Neural cell (in vitro differentiated cells): ENCODE measurements around the gene PFKFB1. TPM values are rescaled to one million over a fixed set of nuclear protein-coding genes. Genes with fewer than 3 reads are reported as not detected.

Experiments used
- H2AFZ ChIP-seq: fragments of 200-600, 300-800 bp; sonication (generic), shearing (Covaris generic); 2 replicates; pipeline ENCODE4 v1.6.0; 2014; ENCODE audit warnings: low read depth, mild to moderate bottlenecking, antibody characterized with exemption, low read length, moderate library complexity
- H3F3A ChIP-seq: fragments of 200-600 bp; shearing (Covaris generic); 2 replicates; pipeline ENCODE4 v1.6.1; 2016; ENCODE audit warnings: mild to moderate bottlenecking, moderate library complexity, mixed read lengths, antibody characterized with exemption, low read length; ENCODE audit not compliant: insufficient read depth, poor library complexity, severe bottlenecking
- H3K27ac ChIP-seq: fragments of 200-600, 300-800 bp; sonication (generic), shearing (Covaris generic); 2 replicates; pipeline ENCODE4 v1.5.1; 2014; ENCODE audit warnings: mild to moderate bottlenecking, low read length, moderate library complexity
- H3K27me3 ChIP-seq: fragments of 300-800, 200-600 bp; sonication (generic), shearing (Covaris generic); 2 replicates; pipeline ENCODE4 v1.6.0; 2014; ENCODE audit warnings: mild to moderate bottlenecking, low read depth, low read length, moderate library complexity; ENCODE audit not compliant: insufficient read depth
- H3K36me3 ChIP-seq: fragments of 300-800, 200-600 bp; sonication (generic), shearing (Covaris generic); 2 replicates; pipeline ENCODE4 v1.5.1; 2014; ENCODE audit warnings: mild to moderate bottlenecking, antibody characterized with exemption, low read length, moderate library complexity; ENCODE audit not compliant: insufficient read depth
- H3K4me2 ChIP-seq: fragments of 300-800, 200-600 bp; sonication (generic), shearing (Covaris generic); 2 replicates; pipeline ENCODE4 v1.6.0; 2014; ENCODE audit warnings: mild to moderate bottlenecking, low read length
- H3K4me3 ChIP-seq: fragments of 300-800, 200-600 bp; sonication (generic), shearing (Covaris generic); 2 replicates; pipeline ENCODE4 v1.5.1; 2014; ENCODE audit warnings: mild to moderate bottlenecking, low read length, moderate library complexity
- H3K79me2 ChIP-seq: fragments of 200-600 bp; shearing (Covaris generic); replicated peaks from 2 replicates; pipeline ENCODE4 v1.6.0; 2014; ENCODE audit warnings: mild to moderate bottlenecking, low read length, moderate library complexity; ENCODE audit not compliant: insufficient read depth
- H3K9ac ChIP-seq: fragments of 300-800, 200-600 bp; sonication (generic), shearing (Covaris generic); 2 replicates; pipeline ENCODE4 v1.6.1; 2016; ENCODE audit warnings: mild to moderate bottlenecking, low read length, mixed read lengths
- H3K9me2 ChIP-seq: fragments of 200-600 bp; shearing (Covaris generic); 2 replicates; pipeline ENCODE4 v1.6.1; 2016; ENCODE audit warnings: mild to moderate bottlenecking, low read length, mixed read lengths; ENCODE audit not compliant: insufficient read depth
- H3K9me3 ChIP-seq: fragments of 200-600, 300-800 bp; sonication (generic), shearing (Covaris generic); 2 replicates; pipeline ENCODE4 v1.6.1; 2016; ENCODE audit warnings: mild to moderate bottlenecking, mixed run types, low read length, moderate library complexity, mixed read lengths
- H4K20me1 ChIP-seq: fragments of 200-600 bp; shearing (Covaris generic); 2 replicates; pipeline ENCODE4 v1.6.1; 2016; ENCODE audit warnings: mild to moderate bottlenecking, mixed run types; ENCODE audit not compliant: insufficient read depth
- EP300 ChIP-seq: fragments of 450-650 bp; conservative IDR thresholded peaks from 2 replicates; pipeline ENCODE4 v1.6.1; 2014; ENCODE audit warnings: antibody characterized with exemption, mild to moderate bottlenecking, moderate library complexity; ENCODE audit not compliant: poor library complexity, severe bottlenecking
- EZH2 ChIP-seq: fragments of 200-600, 300-800 bp; shearing (Covaris generic), sonication (generic); IDR thresholded peaks from 2 replicates; pipeline ENCODE4 v1.6.1; 2014; ENCODE audit warnings: antibody characterized with exemption, low read length, borderline replicate concordance, mild to moderate bottlenecking; ENCODE audit not compliant: insufficient read depth, poor library complexity, severe bottlenecking
- MXI1 ChIP-seq: fragments of 450-650 bp; conservative IDR thresholded peaks from 2 replicates; pipeline ENCODE4 v1.6.1; 2014; ENCODE audit warnings: antibody characterized with exemption, mild to moderate bottlenecking; ENCODE audit not compliant: poor library complexity, severe bottlenecking
- POLR2AphosphoS5 ChIP-seq: IDR thresholded peaks from 2 replicates; pipeline ENCODE4 v1.6.1; 2012
- RAD21 ChIP-seq: fragments of 450-650 bp; conservative IDR thresholded peaks from 2 replicates; pipeline ENCODE4 v1.6.1; 2014; ENCODE audit warnings: antibody characterized with exemption, mild to moderate bottlenecking, moderate library complexity
- SMC3 ChIP-seq: fragments of 450-650 bp; conservative IDR thresholded peaks from 2 replicates; pipeline ENCODE4 v1.6.1; 2014; ENCODE audit warnings: antibody characterized with exemption, mild to moderate bottlenecking, moderate library complexity; ENCODE audit not compliant: poor library complexity
- TAF1 ChIP-seq: IDR thresholded peaks from 2 replicates; pipeline ENCODE4 v1.6.1; 2012; ENCODE audit warnings: low read depth
- polyA plus RNA-seq: library from polyadenylated mRNA; depleted of rRNA; stranded (reverse); fragments of >200 nt; gene quantifications from 2 replicates; pipeline ENCODE4 v1.2.3, GENCODE V29; 2014
- small RNA-seq, 3 experiments: library from RNA; depleted of rRNA; stranded (forward); fragments of <200 nt; gene quantifications; one replicate each; pipeline ENCODE3, GENCODE V24; 2012
- TF ChIP-seq, protein P1 (sequence below): IDR thresholded peaks from 2 replicates; pipeline ENCODE4 v1.6.1; 2012; ENCODE audit warnings: borderline replicate concordance
- TF ChIP-seq, protein P2 (sequence below): fragments of 450-650 bp; IDR thresholded peaks from 2 replicates; pipeline ENCODE4 v1.5.1; 2014; ENCODE audit warnings: antibody characterized with exemption, mild to moderate bottlenecking, moderate library complexity; ENCODE audit not compliant: poor library complexity, severe bottlenecking

The PFKFB1 gene
- polyA plus RNA-seq, 1 donor from 2014 or later = 0.51 TPM

DNA sequence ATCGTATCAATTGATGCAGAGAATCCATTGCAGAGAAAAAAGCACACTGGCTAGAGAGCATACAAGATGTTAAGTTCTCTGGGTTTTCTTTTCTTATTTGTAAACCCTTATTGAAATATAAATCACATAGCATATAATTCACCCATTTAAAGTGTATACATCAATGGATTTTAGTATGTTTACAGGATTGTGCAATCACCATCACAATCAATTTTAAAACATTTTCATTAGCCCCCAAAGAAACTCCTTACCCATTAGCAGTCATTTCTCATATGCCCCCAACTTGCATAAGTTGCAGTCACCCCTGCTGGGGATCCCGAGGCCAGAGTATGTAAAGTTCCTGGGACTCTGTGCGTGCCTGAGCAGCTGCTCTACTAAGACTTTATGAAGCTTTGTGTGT is 108.2 kb downstream of the PFKFB1 start:
- Histone ChIP-seq H3K9me3 (no peaks in the 10 kb centered on the region), H3F3A (no peaks in the 10 kb centered on the region), H3K27me3 (no peaks in the 10 kb centered on the region), H3K9ac (no peak overlapping the region), H3K79me2 (no peaks in the 10 kb centered on the region), H2AFZ (no peak overlapping the region), H3K4me2 (no peak overlapping the region), H3K36me3 (no peaks in the 10 kb centered on the region), H3K27ac (no peak overlapping the region), H4K20me1 (no peaks in the 10 kb centered on the region), H3K4me3 (no peak overlapping the region), H3K9me2 (no peaks in the 10 kb centered on the region)
- TF ChIP-seq POLR2AphosphoS5 (no peak), EP300 (no peak), EZH2 (no peak), RAD21 (no peak), TAF1 (no peak), MXI1 (no peak), SMC3 (no peak)
- TF ChIP-seq, protein P1, sequence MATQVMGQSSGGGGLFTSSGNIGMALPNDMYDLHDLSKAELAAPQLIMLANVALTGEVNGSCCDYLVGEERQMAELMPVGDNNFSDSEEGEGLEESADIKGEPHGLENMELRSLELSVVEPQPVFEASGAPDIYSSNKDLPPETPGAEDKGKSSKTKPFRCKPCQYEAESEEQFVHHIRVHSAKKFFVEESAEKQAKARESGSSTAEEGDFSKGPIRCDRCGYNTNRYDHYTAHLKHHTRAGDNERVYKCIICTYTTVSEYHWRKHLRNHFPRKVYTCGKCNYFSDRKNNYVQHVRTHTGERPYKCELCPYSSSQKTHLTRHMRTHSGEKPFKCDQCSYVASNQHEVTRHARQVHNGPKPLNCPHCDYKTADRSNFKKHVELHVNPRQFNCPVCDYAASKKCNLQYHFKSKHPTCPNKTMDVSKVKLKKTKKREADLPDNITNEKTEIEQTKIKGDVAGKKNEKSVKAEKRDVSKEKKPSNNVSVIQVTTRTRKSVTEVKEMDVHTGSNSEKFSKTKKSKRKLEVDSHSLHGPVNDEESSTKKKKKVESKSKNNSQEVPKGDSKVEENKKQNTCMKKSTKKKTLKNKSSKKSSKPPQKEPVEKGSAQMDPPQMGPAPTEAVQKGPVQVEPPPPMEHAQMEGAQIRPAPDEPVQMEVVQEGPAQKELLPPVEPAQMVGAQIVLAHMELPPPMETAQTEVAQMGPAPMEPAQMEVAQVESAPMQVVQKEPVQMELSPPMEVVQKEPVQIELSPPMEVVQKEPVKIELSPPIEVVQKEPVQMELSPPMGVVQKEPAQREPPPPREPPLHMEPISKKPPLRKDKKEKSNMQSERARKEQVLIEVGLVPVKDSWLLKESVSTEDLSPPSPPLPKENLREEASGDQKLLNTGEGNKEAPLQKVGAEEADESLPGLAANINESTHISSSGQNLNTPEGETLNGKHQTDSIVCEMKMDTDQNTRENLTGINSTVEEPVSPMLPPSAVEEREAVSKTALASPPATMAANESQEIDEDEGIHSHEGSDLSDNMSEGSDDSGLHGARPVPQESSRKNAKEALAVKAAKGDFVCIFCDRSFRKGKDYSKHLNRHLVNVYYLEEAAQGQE = no peak
- TF ChIP-seq, protein P2, sequence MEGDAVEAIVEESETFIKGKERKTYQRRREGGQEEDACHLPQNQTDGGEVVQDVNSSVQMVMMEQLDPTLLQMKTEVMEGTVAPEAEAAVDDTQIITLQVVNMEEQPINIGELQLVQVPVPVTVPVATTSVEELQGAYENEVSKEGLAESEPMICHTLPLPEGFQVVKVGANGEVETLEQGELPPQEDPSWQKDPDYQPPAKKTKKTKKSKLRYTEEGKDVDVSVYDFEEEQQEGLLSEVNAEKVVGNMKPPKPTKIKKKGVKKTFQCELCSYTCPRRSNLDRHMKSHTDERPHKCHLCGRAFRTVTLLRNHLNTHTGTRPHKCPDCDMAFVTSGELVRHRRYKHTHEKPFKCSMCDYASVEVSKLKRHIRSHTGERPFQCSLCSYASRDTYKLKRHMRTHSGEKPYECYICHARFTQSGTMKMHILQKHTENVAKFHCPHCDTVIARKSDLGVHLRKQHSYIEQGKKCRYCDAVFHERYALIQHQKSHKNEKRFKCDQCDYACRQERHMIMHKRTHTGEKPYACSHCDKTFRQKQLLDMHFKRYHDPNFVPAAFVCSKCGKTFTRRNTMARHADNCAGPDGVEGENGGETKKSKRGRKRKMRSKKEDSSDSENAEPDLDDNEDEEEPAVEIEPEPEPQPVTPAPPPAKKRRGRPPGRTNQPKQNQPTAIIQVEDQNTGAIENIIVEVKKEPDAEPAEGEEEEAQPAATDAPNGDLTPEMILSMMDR = no peak

Small RNA genes within 50 kb of the gene (small RNA-seq; reads per million reads assigned to genes)
- gene RF00614 = 0 reads per million in 3 experiments

Other genes starting within 250 kb of the PFKFB1 start
- gene ITIH6, start 195.9 kb downstream of the PFKFB1 start, polyA plus RNA-seq = not detected in 2 replicates
- 982 and 1,118 TPM in 2 replicates for gene MAGED2, start 186.4 kb downstream of the PFKFB1 start, polyA plus RNA-seq
- 361 and 487 TPM in 2 replicates for gene TRO, start 73.4 kb downstream of the PFKFB1 start, polyA plus RNA-seq
- 3.0 and 3.1 TPM in 2 replicates for gene APEX2, start 6.2 kb upstream of the PFKFB1 start, polyA plus RNA-seq
- not detected in 2 replicates for gene ALAS2, start 36.8 kb upstream of the PFKFB1 start, polyA plus RNA-seq
- gene PAGE2B, start 80.8 kb upstream of the PFKFB1 start, polyA plus RNA-seq = not detected in 2 replicates
- gene PAGE2, start 94.8 kb upstream of the PFKFB1 start, polyA plus RNA-seq = not detected in 2 replicates
- not detected in 2 replicates for gene PAGE5, start 226.2 kb upstream of the PFKFB1 start, polyA plus RNA-seq